ENCODE measurements around the gene TNFAIP3.

The TNFAIP3 gene

GRCh38 chr6:137847748-137848147 lies 19.3 kb upstream of the TNFAIP3 start:
- no peaks in the 10 kb centered on the region for H3K36me3 ChIP-seq (ENCODE audit: low read length)
- H4K20me1 ChIP-seq (ENCODE audit: low read depth, low read length): no peaks in the 10 kb centered on the region
- no peak overlapping the region for H2AFZ ChIP-seq (ENCODE audit: low read depth, low read length, severe bottlenecking)
- H3K27ac ChIP-seq (ENCODE audit: low read depth, low read length): no peak overlapping the region
- H3K9me2 ChIP-seq (replicated peaks; ENCODE audit: insufficient read depth, low read length): no peaks in the 10 kb centered on the region
- H3K4me3 ChIP-seq (ENCODE audit: insufficient read depth, low read length, poor library complexity, severe bottlenecking): no peak overlapping the region
- H3K27me3 ChIP-seq (ENCODE audit: low read length): no peaks in the 10 kb centered on the region
- no peaks in the 10 kb centered on the region for H3F3A ChIP-seq (ENCODE audit: insufficient read depth)
- TF ChIP-seq EZH2phosphoT487 (conservative IDR thresholded peaks at IDR 0.05; ENCODE audit: low read length) (no peak), CTCF (IDR thresholded peaks at IDR 0.05; ENCODE audit: insufficient read depth, low read length, poor library complexity, severe bottlenecking) (no peak)
- H3K4me2 ChIP-seq (ENCODE audit: low read depth, low read length, poor library complexity, severe bottlenecking): no peak overlapping the region
- H3K9me3 ChIP-seq (ENCODE audit: insufficient read depth, low read length): no peaks in the 10 kb centered on the region
- no peak overlapping the region for H3K9ac ChIP-seq (ENCODE audit: low read length)
- no peaks in the 10 kb centered on the region for H3K79me2 ChIP-seq (ENCODE audit: insufficient read depth, low read length)

GRCh38 chr6:137848672-137849071 lies 18.4 kb upstream of the TNFAIP3 start:
- Histone ChIP-seq H3K27ac (ENCODE audit: low read depth, low read length) (no peak overlapping the region), H3K9me2 (replicated peaks; ENCODE audit: insufficient read depth, low read length) (no peaks in the 10 kb centered on the region), H3K9ac (ENCODE audit: low read length) (no peak overlapping the region), H3K27me3 (ENCODE audit: low read length) (no peaks in the 10 kb centered on the region), H3K9me3 (ENCODE audit: insufficient read depth, low read length) (no peaks in the 10 kb centered on the region), H3K4me3 (ENCODE audit: insufficient read depth, low read length, poor library complexity, severe bottlenecking) (no peak overlapping the region), H3K36me3 (ENCODE audit: low read length) (no peaks in the 10 kb centered on the region), H2AFZ (ENCODE audit: low read depth, low read length, severe bottlenecking) (no peak overlapping the region), H4K20me1 (ENCODE audit: low read depth, low read length) (no peaks in the 10 kb centered on the region), H3F3A (ENCODE audit: insufficient read depth) (no peaks in the 10 kb centered on the region), H3K79me2 (ENCODE audit: insufficient read depth, low read length) (no peaks in the 10 kb centered on the region), H3K4me2 (ENCODE audit: low read depth, low read length, poor library complexity, severe bottlenecking) (no peak overlapping the region)
- TF ChIP-seq CTCF (IDR thresholded peaks at IDR 0.05; ENCODE audit: insufficient read depth, low read length, poor library complexity, severe bottlenecking) (no peak), EZH2phosphoT487 (conservative IDR thresholded peaks at IDR 0.05; ENCODE audit: low read length) (no peak)

GRCh38 chr6:137849181-137849980 lies 17.7 kb upstream of the TNFAIP3 start:
- Histone ChIP-seq H3K79me2 (ENCODE audit: insufficient read depth, low read length) (no peaks in the 10 kb centered on the region), H3K9me2 (replicated peaks; ENCODE audit: insufficient read depth, low read length) (no peaks in the 10 kb centered on the region), H3K36me3 (ENCODE audit: low read length) (no peaks in the 10 kb centered on the region), H3K4me3 (ENCODE audit: insufficient read depth, low read length, poor library complexity, severe bottlenecking) (no peak overlapping the region), H3K27ac (ENCODE audit: low read depth, low read length) (no peak overlapping the region), H3K9me3 (ENCODE audit: insufficient read depth, low read length) (no peaks in the 10 kb centered on the region), H3F3A (ENCODE audit: insufficient read depth) (no peaks in the 10 kb centered on the region), H3K27me3 (ENCODE audit: low read length) (no peaks in the 10 kb centered on the region), H2AFZ (ENCODE audit: low read depth, low read length, severe bottlenecking) (no peak overlapping the region), H4K20me1 (ENCODE audit: low read depth, low read length) (no peaks in the 10 kb centered on the region), H3K9ac (ENCODE audit: low read length) (no peak overlapping the region), H3K4me2 (ENCODE audit: low read depth, low read length, poor library complexity, severe bottlenecking) (no peak overlapping the region)
- TF ChIP-seq CTCF (IDR thresholded peaks at IDR 0.05; ENCODE audit: insufficient read depth, low read length, poor library complexity, severe bottlenecking) (no peak), EZH2phosphoT487 (conservative IDR thresholded peaks at IDR 0.05; ENCODE audit: low read length) (no peak)
